GM12872 (cell line): Measurements from ENCODE around the gene PNPLA2.

Experiments
- CTCF ChIP-seq: IDR thresholded peaks from 3 replicates; pipeline ENCODE4 v1.5.1; 2011; ENCODE audit warnings: low read depth, mild to moderate bottlenecking, low read length, moderate library complexity; ENCODE audit not compliant: insufficient read depth

The PNPLA2 gene

GRCh38 chr11:839875-840617 lies 21.3 kb downstream of the PNPLA2 start:
- peak; percentile 52 for TF ChIP-seq CTCF

DNA sequence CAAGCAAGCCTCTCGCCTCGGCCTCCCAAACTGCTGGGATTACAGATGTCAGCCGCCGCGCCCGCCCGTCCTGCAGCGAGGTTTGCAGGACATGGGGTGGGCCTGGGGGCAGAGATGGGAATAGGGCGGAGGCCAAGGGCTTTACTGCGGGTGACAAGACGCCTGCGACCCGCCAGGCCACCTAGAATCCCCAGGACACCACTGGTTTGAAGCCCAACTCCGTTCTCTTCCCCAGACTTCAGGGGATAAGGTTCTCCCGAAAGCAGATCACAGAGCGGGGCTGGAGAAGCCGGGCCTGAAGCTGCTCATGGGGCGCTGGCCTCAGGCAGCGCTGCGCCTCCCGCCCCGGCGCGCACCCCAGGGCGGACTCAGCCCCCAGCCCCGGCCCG lies 23.3 kb downstream of the PNPLA2 start:
- no peak for TF ChIP-seq CTCF

- TF ChIP-seq CTCF: no peak
These were observed 23.8 kb downstream of the PNPLA2 start, which contains the start of the genes POLR2L and TSPAN4 for GRCh38 chr11:842370-843002. Gene POLR2L (minus strand): TSS chr11:842529. CDS start chr11:842508, 21 bp downstream. Gene TSPAN4 (plus strand): TSS chr11:842852. CDS start chr11:850305, 7,453 bp downstream.

GRCh38 chr11:843086-843734 lies 24.5 kb downstream of the PNPLA2 start:
- TF ChIP-seq CTCF: peak; percentile 11; the same call in 1 of the 3 replicates

- TF ChIP-seq CTCF: no peak
These were observed 25.3 kb downstream of the PNPLA2 start for GRCh38 chr11:843818-844692.

- no peak for TF ChIP-seq CTCF
These were observed 26.3 kb downstream of the PNPLA2 start for GRCh38 chr11:844693-845644.
